GM21737 (cell line): ENCODE data around the gene HPS1.

Source experiments
- ATAC-seq: cut with Tn5 transposase; IDR thresholded peaks from one replicate; pipeline ENCODE4 v1.9.1; 2021; ENCODE audit warnings: mild to moderate bottlenecking, moderate library complexity; ENCODE audit not compliant: unreplicated experiment

Gene HPS1

GRCh38 chr10:98370831-98371820 is 75.6 kb downstream of the HPS1 start:
- ATAC-seq, result no peak

- no peak for ATAC-seq
Observed at GRCh38 chr10:98369801-98370200, 76.9 kb downstream of the HPS1 start.

DNA sequence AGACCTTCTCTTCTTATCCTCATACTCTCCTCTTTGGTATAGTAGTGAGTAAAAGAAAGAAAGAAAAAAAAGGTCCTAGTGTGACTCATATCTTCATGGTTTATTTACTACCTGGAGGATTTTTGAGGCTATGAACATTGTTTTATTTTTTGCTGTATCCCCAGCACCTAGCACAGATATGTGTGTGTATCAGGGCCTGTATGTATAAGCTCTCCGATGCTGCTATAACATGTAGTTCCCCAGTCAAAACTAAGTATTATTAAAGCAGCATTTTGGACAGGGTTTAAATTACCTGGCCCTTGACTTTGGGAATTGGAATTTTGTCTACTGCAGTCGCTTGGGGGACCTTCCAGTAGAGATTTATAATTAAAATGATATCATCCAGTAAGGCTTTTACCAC is 78.1 kb downstream of the HPS1 start:
- ATAC-seq, result no peak

DNA sequence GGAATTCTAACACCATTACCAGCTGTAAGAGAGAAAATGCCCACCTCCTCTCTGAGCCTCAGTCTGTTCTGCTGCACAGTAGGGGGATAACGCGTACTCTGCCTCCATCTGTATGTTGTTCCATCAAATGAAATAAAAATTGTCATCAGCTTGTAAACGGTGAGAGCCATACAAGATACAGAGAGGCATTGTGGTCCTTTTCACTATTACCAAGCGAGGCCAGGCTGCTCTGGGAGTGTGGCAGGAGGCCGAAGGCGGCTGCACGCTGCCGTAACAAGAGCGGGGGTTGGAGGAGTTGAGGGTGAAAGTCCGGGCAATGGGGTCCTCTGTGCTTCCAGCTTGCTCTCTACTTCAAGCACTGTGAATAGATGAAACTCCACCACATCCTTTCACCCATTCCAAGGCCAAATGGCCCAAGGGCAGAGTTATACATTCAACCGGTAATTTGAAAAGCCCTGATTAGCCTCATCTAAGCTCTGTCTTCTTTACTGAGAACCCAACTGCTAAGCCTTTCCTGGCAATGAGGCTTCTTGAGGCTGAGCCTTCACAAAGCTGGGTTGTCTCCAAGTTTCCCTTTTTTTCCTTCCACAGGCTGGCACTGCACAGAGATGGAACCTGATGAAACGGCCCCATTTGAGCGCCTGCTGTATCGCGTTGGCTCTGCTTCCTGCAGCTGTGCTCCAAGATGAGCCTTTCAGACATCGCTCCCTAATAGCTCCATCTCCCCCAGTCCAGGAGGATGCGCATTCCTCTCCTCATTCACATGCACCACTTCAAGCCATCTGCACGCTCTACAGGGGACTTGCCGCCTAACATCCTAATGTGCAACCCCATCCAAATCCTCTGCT is 78.9 kb downstream of the HPS1 start:
- no peak for ATAC-seq
